Activated CD8-positive, alpha-beta T cell treated with anti-CD3 and anti-CD28 coated beads for 36 hours (primary cell): Measurements from ENCODE around the gene HK3. TPM values are rescaled to one million over a fixed set of nuclear protein-coding genes. Genes with fewer than 3 reads are reported as not detected.

ENCODE experiments used
- ATAC-seq: fragments of 200-7000 bp; cut with Tn5 transposase; one replicate; pipeline ENCODE4 v1.10.0; 2021; ENCODE audit warnings: mild to moderate bottlenecking, moderate library complexity
- CTCF ChIA-PET: fragments of 350-600 bp; sonication (Branson Sonifier 250); formaldehyde crosslinking; loops from one replicate; lab custom pipeline; 2021; ENCODE audit warnings: antibody characterized with exemption; lab: Charles Lee
- POLR2A ChIA-PET: fragments of 350-600 bp; sonication (Branson Sonifier 250); formaldehyde crosslinking; loops from one replicate; lab custom pipeline; 2021; ENCODE audit warnings: antibody characterized with exemption; lab: Charles Lee
- DNase-seq: peaks from one replicate; pipeline ENCODE4 v3.0.0-alpha.2; 2020
- H3K27ac Mint-ChIP-seq: one replicate; pipeline ENCODE4 v1.8.0; 2021; ENCODE audit warnings: mild to moderate bottlenecking, mixed read lengths
- H3K27me3 Mint-ChIP-seq: one replicate; pipeline ENCODE4 v1.8.0; 2021; ENCODE audit warnings: mixed read lengths
- H3K36me3 Mint-ChIP-seq: one replicate; pipeline ENCODE4 v1.8.0; 2021; ENCODE audit warnings: low read depth, mixed read lengths
- H3K4me1 Mint-ChIP-seq: one replicate; pipeline ENCODE4 v1.8.0; 2021; ENCODE audit warnings: low read depth, mixed read lengths
- H3K4me3 Mint-ChIP-seq: one replicate; pipeline ENCODE4 v1.8.0; 2021; ENCODE audit warnings: mild to moderate bottlenecking, moderate library complexity, mixed read lengths
- H3K9me3 Mint-ChIP-seq: one replicate; pipeline ENCODE4 v1.8.0; 2021; ENCODE audit warnings: mixed read lengths
- intact Hi-C: fragments of 100-400 bp; cut with micrococcal nuclease; formaldehyde crosslinking; loops from one replicate; pipeline ENCODE4 v1.10.0; 2022
- total RNA-seq, 2 experiments: library from RNA; stranded (reverse); gene quantifications; one replicate each; pipeline ENCODE4 v1.2.3, GENCODE V29; 2021
- TF ChIP-seq, protein P1 (sequence below): fragments of 200-600 bp; IDR thresholded peaks from one replicate; pipeline ENCODE4 v1.8.0; 2022; ENCODE audit warnings: antibody characterized with exemption, mild to moderate bottlenecking

Gene HK3
- total RNA-seq, 2 experiments from 2014 or later, result not detected

DNA sequence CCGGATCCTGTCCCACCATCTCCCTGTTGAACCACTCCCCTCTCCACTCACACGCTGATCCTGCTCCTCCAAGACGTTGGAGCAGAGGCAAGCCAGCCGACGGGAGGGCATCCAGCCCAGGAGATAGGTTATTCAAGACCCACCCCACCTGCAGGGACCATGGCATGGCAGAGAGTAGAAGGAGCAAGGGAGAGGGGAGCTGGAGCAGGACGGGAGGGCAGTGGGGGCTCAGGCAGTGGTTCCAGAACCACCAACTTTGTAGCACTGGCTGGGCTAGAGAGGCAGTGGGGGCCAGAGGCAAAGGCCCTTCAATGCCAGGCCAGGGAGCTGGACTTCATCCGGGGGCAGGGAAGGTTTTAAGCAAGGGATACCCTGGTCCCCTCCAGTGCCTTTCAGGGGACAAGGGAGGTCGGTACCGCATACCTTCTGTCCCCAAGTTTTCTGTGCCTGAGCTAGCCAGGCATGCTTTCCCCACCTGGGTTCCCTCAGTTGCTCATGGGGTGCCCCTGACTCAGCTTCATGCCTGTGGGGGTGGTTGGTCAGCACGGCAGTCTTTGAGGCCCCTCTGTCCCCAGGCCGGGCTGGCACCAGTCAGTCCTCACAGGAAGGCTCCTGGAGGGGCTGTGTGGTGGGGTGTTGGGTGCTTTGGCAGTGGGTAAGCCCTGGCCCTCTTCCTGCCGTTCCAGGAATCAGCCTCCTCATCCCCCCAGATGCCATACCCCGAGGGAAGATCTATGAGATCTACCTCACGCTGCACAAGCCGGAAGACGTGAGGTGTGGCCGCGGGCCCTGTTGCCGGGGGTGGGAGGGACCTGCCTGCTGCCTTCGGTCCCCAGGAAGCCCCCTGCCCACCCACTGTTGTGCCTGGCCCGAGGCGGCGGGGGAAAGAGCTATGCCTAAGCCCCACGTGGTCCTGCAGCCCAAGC is 22.4 kb downstream of the HK3 start:
- Mint-ChIP-seq H3K4me1 (peaks cover 10% of the 10 kb centered on the region), H3K4me3 (no peak overlapping the region), H3K27ac (no peak overlapping the region), H3K36me3 (no peaks in the 10 kb centered on the region), H3K27me3 (peaks cover 32% of the 10 kb centered on the region), H3K9me3 (no peaks in the 10 kb centered on the region)
- TF ChIP-seq, protein P1, sequence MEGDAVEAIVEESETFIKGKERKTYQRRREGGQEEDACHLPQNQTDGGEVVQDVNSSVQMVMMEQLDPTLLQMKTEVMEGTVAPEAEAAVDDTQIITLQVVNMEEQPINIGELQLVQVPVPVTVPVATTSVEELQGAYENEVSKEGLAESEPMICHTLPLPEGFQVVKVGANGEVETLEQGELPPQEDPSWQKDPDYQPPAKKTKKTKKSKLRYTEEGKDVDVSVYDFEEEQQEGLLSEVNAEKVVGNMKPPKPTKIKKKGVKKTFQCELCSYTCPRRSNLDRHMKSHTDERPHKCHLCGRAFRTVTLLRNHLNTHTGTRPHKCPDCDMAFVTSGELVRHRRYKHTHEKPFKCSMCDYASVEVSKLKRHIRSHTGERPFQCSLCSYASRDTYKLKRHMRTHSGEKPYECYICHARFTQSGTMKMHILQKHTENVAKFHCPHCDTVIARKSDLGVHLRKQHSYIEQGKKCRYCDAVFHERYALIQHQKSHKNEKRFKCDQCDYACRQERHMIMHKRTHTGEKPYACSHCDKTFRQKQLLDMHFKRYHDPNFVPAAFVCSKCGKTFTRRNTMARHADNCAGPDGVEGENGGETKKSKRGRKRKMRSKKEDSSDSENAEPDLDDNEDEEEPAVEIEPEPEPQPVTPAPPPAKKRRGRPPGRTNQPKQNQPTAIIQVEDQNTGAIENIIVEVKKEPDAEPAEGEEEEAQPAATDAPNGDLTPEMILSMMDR, result no peak
- intact Hi-C loops, result no loop called here
- CTCF ChIA-PET, result no interaction called here
- no peak for DNase-seq
- POLR2A ChIA-PET, result no interaction called here
- no peak for ATAC-seq

- peak; percentile 71 for ATAC-seq
- H3K4me3 Mint-ChIP-seq, result no peak overlapping the region
Measured at GRCh38 chr5:176875783-176876505, 23.2 kb downstream of the HK3 start.

DNA sequence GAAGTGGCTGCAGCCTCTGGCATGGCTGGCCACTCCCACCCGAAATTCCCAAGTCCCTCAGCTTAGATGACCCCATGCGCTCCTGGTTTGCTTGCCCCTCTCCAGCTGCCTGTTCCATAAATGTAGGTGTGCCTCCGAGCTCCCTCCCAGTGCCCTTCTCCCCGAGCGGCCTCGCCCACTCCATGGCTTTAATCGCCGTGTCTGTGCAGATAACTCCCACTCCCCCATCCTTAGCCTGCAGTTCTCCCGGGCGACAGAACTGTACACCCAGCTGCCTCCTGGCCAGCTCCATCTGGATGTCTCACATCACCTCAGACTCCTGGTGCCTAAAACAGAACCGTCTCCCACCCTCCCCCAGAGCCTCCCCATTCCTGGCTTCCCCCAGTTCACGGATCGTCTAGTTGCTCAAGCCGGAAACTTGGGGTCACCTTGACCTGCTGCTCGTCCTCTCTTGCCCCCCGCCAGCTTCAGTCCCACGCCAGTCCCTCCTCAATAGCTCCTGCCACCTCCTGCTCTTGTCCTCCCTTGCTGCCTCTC is 24.1 kb downstream of the HK3 start:
- Mint-ChIP-seq H3K4me1 (peaks cover 10% of the 10 kb centered on the region), H3K36me3 (no peaks in the 10 kb centered on the region), H3K27me3 (peaks cover 30% of the 10 kb centered on the region), H3K27ac (no peak overlapping the region), H3K4me3 (no peak overlapping the region), H3K9me3 (no peaks in the 10 kb centered on the region)
- intact Hi-C loops, result no loop called here
- POLR2A ChIA-PET, result no interaction called here
- TF ChIP-seq, protein P1, result no peak
- DNase-seq (no peak), ATAC-seq (no peak)
- CTCF ChIA-PET, result interaction anchor here (0.7 to 1.5 kb wide), 2 partner anchors 214 to 218 kb away, joined by 3 to 5 read pairs; no protein-coding TSS in a partner anchor

More at GRCh38 chr5:176875783-176876505, 23.2 kb downstream of the HK3 start:
- CTCF ChIA-PET, result interaction anchor here (1.5 kb wide), 1 partner anchor 215 kb away, joined by 5 read pairs; no protein-coding TSS in a partner anchor
- Mint-ChIP-seq H3K27ac (no peak overlapping the region), H3K4me1 (peaks cover 10% of the 10 kb centered on the region), H3K9me3 (no peaks in the 10 kb centered on the region), H3K36me3 (no peaks in the 10 kb centered on the region), H3K27me3 (peaks cover 30% of the 10 kb centered on the region)
- POLR2A ChIA-PET, result no interaction called here
- TF ChIP-seq, protein P1, result no peak
- intact Hi-C loops, result no loop called here
- peak; percentile 52 for DNase-seq

DNA sequence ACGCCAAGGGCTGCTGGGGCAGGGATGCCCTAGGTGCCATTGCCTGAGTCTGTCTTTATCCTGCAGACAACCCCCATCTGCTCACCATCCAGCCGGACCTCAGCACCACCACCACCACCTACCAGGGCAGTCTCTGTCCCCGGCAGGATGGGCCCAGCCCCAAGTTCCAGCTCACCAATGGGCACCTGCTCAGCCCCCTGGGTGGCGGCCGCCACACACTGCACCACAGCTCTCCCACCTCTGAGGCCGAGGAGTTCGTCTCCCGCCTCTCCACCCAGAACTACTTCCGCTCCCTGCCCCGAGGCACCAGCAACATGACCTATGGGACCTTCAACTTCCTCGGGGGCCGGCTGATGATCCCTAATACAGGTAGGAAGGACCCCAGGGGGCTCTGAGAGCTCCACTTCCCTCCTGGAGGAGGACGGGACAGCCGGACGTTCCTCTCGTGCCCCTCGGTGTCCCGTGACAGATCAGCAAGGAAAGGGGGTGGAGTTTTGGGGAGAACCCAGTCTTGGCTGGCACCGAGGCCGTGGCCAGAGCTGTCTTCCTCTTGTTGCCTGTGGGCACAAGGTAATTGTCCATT is 24.9 kb downstream of the HK3 start:
- peaks cover 30% of the 10 kb centered on the region for H3K27me3 Mint-ChIP-seq
- intact Hi-C loops, result no loop called here
- no peaks in the 10 kb centered on the region for H3K36me3 Mint-ChIP-seq
- ChIA-PET POLR2A (no interaction called here), CTCF (interaction anchor here (0.7 to 1.5 kb wide), 2 partner anchors 213 to 217 kb away, joined by 3 to 5 read pairs; no protein-coding TSS in a partner anchor)
- peaks cover 10% of the 10 kb centered on the region for H3K4me1 Mint-ChIP-seq
- TF ChIP-seq, protein P1, result no peak
- ATAC-seq (no peak), DNase-seq (no peak)
- no peak overlapping the region for H3K27ac Mint-ChIP-seq
- H3K4me3 Mint-ChIP-seq, result no peak overlapping the region
- no peaks in the 10 kb centered on the region for H3K9me3 Mint-ChIP-seq
